ENCODE measurements around the gene OR8S1. TPM values are rescaled to one million over a fixed set of nuclear protein-coding genes. Genes with fewer than 3 reads are reported as not detected.
"Not testable (repeated sequence)": the region's sequence is repeated elsewhere in the genome, so short reads cannot be mapped to it uniquely, and the experiment has no call there.

OR8S1 gene
- total RNA-seq, 2 donors from 2014 or later: not detected

GRCh38 chr12:48545833-48546469, 20.5 kb downstream of the OR8S1 start:
- H3K27ac ChIP-seq: no peak overlapping the region
- H3K36me3 ChIP-seq: no peaks in the 10 kb centered on the region
- no peak overlapping the region for H3K4me3 ChIP-seq
- DNase-seq: no peak
- no peak for TF ChIP-seq CTCF (IDR thresholded peaks at IDR 0.05)
- H3K9ac ChIP-seq (ENCODE audit: low read depth in 2 of 2, low read length in 2 of 2): no peak overlapping the region
- no peaks in the 10 kb centered on the region for H3K27me3 ChIP-seq
- no peaks in the 10 kb centered on the region for H3K4me1 ChIP-seq
- no peaks in the 10 kb centered on the region for H3K9me3 ChIP-seq
- intact Hi-C loops (cut with DNase I): no loop called here

- H3K36me3 ChIP-seq; H3K27me3 ChIP-seq; DNase-seq; H3K4me1 ChIP-seq; H3K9ac ChIP-seq (ENCODE audit: low read depth in 2 of 2, low read length in 2 of 2); H3K4me3 ChIP-seq; intact Hi-C loops (cut with DNase I); H3K9me3 ChIP-seq; H3K27ac ChIP-seq: not testable (repeated sequence)
These were observed 21.6 kb downstream of the OR8S1 start for GRCh38 chr12:48547012-48547411.

GRCh38 chr12:48551636-48552035, 26.2 kb downstream of the OR8S1 start:
- H3K4me3 ChIP-seq; H3K36me3 ChIP-seq; H3K9me3 ChIP-seq; H3K27me3 ChIP-seq; H3K9ac ChIP-seq (ENCODE audit: low read depth in 2 of 2, low read length in 2 of 2); DNase-seq; H3K4me1 ChIP-seq; H3K27ac ChIP-seq; intact Hi-C loops (cut with DNase I): not testable (repeated sequence)

GRCh38 chr12:48553666-48554343, 28.4 kb downstream of the OR8S1 start:
- H3K9ac ChIP-seq (ENCODE audit: low read depth in 2 of 2, low read length in 2 of 2); H3K36me3 ChIP-seq; H3K9me3 ChIP-seq; H3K27me3 ChIP-seq; H3K4me1 ChIP-seq; H3K4me3 ChIP-seq; intact Hi-C loops (cut with DNase I); H3K27ac ChIP-seq: not testable (repeated sequence)
- DNase-seq: peak; percentile 28

GRCh38 chr12:48556631-48557030, 31.2 kb downstream of the OR8S1 start:
- H3K9me3 ChIP-seq: no peaks in the 10 kb centered on the region
- no peak overlapping the region for H3K4me3 ChIP-seq
- no peaks in the 10 kb centered on the region for H3K4me1 ChIP-seq
- intact Hi-C loops (cut with DNase I): no loop called here
- no peaks in the 10 kb centered on the region for H3K36me3 ChIP-seq
- no peaks in the 10 kb centered on the region for H3K27me3 ChIP-seq
- H3K27ac ChIP-seq: no peak overlapping the region
- H3K9ac ChIP-seq (ENCODE audit: low read depth in 2 of 2, low read length in 2 of 2): no peak overlapping the region
- no peak for TF ChIP-seq CTCF (IDR thresholded peaks at IDR 0.05)
- no peak for DNase-seq

- no peak for TF ChIP-seq CTCF (IDR thresholded peaks at IDR 0.05)
- no peak overlapping the region for H3K4me3 ChIP-seq
- DNase-seq: no peak
- no peak overlapping the region for H3K9ac ChIP-seq (ENCODE audit: low read depth in 2 of 2, low read length in 2 of 2)
- no peaks in the 10 kb centered on the region for H3K36me3 ChIP-seq
- H3K27ac ChIP-seq: no peak overlapping the region
- no peaks in the 10 kb centered on the region for H3K4me1 ChIP-seq
- no peaks in the 10 kb centered on the region for H3K9me3 ChIP-seq
- H3K27me3 ChIP-seq: no peaks in the 10 kb centered on the region
- intact Hi-C loops (cut with DNase I): no loop called here
These were observed 32.5 kb downstream of the OR8S1 start for GRCh38 chr12:48557919-48558318.

- no peaks in the 10 kb centered on the region for H3K27me3 ChIP-seq
- no peak overlapping the region for H3K4me3 ChIP-seq
- intact Hi-C loops (cut with DNase I): no loop called here
- H3K9ac ChIP-seq (ENCODE audit: low read depth in 2 of 2, low read length in 2 of 2): no peak overlapping the region
- no peak overlapping the region for H3K27ac ChIP-seq
- H3K9me3 ChIP-seq: no peaks in the 10 kb centered on the region
- no peaks in the 10 kb centered on the region for H3K4me1 ChIP-seq
- no peaks in the 10 kb centered on the region for H3K36me3 ChIP-seq
- TF ChIP-seq CTCF (IDR thresholded peaks at IDR 0.05): no peak
- no peak for DNase-seq
These were observed 42.3 kb downstream of the OR8S1 start for GRCh38 chr12:48567731-48568130.
